ENCODE measurements around the gene NDUFA12.

DNA sequence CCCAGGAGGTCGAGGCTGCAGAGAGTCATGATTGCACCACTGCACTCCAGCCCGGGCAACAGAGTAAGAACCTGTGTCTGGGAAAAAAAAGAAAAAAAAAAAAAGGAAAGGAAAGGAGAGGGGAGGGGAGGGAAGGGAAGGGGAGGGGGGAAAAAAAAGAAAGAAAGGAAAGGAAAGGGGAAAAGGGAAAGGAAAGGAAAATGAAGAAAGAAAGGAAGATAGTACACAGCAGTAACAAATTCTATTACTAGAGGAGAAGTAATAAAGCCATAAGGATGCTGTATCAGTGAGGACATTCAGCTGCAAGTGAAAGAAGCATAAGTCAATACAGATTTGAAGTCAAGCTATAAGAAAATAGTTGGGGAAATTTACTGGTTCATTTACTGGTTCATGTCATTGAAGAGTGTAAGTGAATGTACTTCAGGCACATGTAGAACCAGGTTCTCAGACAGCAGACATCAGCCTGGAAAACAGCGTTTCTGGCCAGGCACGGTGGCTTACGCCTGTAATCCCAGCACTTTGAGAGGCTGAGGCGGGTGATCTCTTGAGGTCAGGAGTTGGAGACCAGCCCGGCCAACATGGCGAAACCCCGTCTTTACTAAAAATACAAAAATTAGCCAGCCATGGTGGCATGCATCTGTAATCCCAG lies 37.4 kb downstream of the NDUFA12 start:
- TF ChIP-seq, protein P1, sequence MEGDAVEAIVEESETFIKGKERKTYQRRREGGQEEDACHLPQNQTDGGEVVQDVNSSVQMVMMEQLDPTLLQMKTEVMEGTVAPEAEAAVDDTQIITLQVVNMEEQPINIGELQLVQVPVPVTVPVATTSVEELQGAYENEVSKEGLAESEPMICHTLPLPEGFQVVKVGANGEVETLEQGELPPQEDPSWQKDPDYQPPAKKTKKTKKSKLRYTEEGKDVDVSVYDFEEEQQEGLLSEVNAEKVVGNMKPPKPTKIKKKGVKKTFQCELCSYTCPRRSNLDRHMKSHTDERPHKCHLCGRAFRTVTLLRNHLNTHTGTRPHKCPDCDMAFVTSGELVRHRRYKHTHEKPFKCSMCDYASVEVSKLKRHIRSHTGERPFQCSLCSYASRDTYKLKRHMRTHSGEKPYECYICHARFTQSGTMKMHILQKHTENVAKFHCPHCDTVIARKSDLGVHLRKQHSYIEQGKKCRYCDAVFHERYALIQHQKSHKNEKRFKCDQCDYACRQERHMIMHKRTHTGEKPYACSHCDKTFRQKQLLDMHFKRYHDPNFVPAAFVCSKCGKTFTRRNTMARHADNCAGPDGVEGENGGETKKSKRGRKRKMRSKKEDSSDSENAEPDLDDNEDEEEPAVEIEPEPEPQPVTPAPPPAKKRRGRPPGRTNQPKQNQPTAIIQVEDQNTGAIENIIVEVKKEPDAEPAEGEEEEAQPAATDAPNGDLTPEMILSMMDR (IDR thresholded peaks at IDR 0.05; ENCODE audit: poor library complexity) = no peak
- no peak for TF ChIP-seq EZH2 (IDR thresholded peaks at IDR 0.05; ENCODE audit: borderline replicate concordance)
- TF ChIP-seq EZH2phosphoT487 (IDR thresholded peaks at IDR 0.05; ENCODE audit: low read depth, severe bottlenecking, unreplicated experiment) = no peak
